HTR-8/SVneo (cell line): Measurements from ENCODE around the gene HMGN4.
A peak's percentile ranks its signal among the peaks of the same experiment; 100 is the strongest.
"Not testable (repeated sequence)": the region's sequence is repeated elsewhere in the genome, so short reads cannot be mapped to it uniquely, and the experiment has no call there.

ENCODE experiments used
- DNase-seq: peaks from one replicate; pipeline ENCODE4 v3.0.0; 2011; ENCODE audit warnings: low spot score, mixed read lengths; ENCODE audit not compliant: insufficient read length
- FAIRE-seq: peaks from 2 replicates; lab custom pipeline; 2011; peaks lifted over from hg19 to GRCh38; lab: Jason Lieb, UNC

The HMGN4 gene

GRCh38 chr6:26521600-26522391, 16.4 kb upstream of the HMGN4 start:
- DNase-seq (no peak), FAIRE-seq (no peak)

DNA sequence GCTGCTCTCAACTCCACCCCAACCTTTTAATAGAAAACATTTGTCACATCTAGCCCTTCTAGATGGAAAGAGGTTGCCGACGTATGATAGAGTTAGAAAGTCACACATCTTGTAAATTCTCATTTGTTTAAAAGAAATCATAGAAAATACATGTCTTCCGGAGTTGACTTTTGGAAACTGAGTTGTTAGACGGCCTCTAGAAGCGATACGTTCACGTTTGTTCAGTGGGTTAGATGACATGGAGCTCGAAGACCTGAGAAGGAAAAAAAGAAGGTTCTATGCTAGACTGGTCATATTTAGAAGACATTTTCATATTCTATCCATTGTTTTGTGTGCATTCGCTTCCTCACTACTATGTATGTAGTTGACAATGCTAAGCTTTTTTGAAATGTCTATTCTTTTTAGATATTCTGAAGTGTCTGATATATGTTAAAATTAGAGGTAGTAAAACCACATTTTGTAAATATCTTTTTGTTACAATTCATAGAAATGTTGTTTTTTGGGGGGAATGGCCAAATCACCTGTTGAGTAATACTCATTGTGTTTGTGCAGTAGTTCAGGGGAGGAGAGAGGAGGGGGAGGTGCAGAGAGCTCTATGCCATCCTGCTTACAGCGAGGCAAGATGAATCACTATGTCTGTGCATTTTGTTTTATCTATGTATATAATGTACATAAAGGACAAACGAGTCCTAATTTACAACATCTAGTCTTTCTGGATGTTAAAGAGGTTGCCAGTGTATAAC, 15.5 kb upstream of the HMGN4 start:
- not testable (repeated sequence) for FAIRE-seq, DNase-seq

GRCh38 chr6:26524314-26524713, 13.9 kb upstream of the HMGN4 start:
- DNase-seq, FAIRE-seq: not testable (repeated sequence)

DNA sequence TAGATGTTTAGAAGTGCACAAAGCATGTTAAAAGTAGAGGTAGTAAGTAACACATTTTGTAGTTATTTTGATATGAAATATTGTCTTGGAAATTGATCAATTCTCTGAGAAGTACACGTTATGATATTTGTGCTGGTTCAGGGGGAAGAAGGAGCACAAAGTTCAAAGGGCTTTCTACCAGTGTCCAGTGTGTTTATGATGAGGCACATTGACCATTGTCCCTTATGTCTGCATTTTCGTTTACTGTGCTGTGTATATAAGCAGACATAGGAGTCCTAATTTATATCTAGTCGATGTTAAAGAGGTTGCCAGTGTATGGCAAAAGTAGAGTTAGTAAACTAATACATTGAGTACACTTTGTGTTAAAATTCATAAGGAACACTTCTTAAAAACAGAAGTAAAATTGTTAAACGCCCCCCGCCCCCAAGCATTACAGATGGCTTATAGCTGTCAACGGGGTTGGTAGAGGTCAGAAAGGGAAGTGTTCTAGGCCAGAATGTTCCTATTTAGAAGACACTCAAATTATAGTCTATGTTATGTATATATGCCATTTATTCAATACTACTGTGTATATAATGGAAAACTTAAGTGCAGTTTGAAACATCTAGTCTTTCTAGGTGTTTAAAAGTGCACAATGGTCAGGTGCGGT, 13.3 kb upstream of the HMGN4 start:
- DNase-seq: no peak
- FAIRE-seq: no peak

- FAIRE-seq (no peak), DNase-seq (no peak)
Measured at GRCh38 chr6:26525838-26526237, 12.3 kb upstream of the HMGN4 start.

DNA sequence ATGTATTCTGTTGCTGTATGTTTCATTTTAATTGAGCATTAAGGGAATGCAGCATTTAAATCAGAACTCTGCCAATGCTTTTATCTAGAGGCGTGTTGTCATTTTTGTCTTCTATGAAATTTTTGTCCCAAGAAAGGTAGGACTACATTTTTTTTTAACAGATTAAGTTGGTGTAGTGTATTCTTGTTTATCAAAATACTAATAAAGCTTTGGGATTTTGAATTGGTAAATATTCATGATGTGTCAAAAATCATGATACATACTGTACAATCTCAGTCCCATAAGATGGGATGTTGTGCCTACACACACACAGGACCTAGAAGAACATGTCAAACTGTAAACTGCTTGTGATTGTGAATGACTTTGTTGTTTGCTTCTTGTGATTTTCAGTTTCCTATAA, 11.2 kb upstream of the HMGN4 start:
- no peak for DNase-seq
- FAIRE-seq: no peak

GRCh38 chr6:26530203-26530602, 8.0 kb upstream of the HMGN4 start:
- FAIRE-seq: no peak
- no peak for DNase-seq

DNA sequence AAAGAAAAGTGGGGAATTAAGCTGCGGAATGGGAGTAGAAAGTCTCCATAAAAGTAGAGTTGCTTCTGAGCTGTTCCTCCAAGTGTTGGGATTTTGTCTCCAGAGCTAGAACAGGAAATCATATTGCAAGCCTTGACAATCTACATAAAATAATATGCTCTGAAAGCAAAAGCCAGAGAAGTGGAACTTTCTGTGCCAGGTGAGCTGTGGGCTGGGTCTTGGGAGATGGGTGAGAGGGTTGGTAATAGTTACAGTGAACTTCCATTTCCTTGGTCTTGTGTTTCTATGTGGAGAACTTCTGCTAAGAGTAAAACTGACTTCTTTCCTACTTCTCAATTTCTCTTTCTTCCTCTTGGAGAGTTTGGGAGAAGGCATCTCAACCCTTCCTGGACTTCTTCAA, 6.3 kb upstream of the HMGN4 start:
- FAIRE-seq (no peak), DNase-seq (no peak)

GRCh38 chr6:26532699-26533531, 5.3 kb upstream of the HMGN4 start:
- FAIRE-seq (no peak), DNase-seq (peak; percentile 73)

DNA sequence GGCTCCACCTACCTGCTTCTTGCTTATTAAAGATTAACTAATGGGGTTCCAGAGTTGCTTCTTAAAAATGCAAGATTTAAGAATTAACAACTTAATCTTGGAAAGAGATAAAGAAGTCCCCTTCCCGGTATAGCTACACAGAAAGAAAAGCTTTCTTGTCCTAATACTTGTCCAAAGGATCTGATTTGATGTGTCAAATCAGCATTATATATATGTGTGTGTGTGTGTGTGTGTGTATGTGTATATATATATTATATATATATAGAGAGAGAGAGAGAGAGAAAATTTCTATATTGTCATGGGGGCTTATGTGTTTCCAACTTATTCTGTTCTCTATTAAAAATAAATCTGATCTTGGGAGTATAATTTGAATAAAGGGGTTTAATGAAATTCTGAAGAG, 4.6 kb upstream of the HMGN4 start:
- FAIRE-seq (no peak), DNase-seq (no peak)

GRCh38 chr6:26534681-26535465, 3.3 kb upstream of the HMGN4 start:
- no peak for DNase-seq
- FAIRE-seq: no peak

DNA sequence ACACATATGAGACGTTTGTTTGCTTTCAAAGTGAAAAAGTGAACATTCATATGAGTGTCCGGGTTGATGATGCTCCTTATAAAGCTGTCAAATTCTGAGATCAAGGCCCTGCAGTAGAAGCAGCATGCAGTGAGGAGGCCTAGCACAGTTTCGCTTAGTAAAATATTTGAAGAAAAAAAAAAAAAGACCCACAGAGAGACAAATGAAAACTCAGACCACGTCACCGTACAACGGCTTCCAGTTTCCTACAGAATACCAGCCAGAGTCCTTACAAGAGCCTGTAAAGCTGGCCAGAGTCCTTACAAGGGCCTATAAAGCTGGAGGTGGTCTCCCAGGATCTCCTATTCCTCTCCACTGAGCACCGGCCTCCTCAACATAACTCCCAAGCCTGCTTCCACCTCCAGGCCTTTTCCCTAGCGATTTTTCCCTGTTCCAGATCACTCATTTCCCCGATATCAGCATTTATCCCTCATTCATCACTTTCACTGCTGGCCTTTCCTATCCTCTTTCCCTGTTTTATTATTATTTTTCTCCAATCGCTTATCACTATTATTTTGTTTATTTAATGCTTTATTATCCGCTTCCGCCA, 1.5 kb upstream of the HMGN4 start:
- DNase-seq (no peak), FAIRE-seq (no peak)

DNA sequence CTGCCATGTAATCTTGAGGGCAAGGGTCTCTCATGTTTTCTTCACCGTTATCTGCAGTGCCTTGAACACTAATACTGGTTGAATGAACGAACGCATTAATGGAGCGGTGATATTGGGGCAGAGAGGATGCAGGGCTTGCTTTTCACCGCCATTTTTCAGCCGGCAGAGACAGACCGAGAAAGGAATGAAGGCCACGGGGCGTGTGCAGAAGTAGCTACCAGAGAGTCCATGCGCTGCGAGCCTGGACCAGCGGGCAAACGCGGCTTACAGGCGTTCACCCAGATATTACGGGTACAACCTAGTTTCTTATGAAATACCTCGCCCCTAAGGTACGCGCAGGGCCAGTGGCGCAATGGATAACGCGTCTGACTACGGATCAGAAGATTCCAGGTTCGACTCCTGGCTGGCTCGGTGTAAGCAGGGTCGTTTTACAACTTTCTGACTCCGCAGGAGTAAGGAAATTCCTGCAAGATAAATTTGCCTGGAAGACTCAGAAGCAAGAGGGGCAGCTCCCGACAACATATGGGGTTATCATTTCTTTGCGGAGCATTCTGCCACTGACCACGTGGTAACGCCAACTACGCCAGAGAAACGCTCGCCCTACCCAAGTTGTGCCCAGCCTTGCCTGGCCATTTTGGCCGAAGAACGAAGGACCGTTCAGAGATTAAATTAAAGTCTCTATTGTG, 863 bp upstream of the HMGN4 start:
- DNase-seq (peak; percentile 68), FAIRE-seq (no peak)

DNA sequence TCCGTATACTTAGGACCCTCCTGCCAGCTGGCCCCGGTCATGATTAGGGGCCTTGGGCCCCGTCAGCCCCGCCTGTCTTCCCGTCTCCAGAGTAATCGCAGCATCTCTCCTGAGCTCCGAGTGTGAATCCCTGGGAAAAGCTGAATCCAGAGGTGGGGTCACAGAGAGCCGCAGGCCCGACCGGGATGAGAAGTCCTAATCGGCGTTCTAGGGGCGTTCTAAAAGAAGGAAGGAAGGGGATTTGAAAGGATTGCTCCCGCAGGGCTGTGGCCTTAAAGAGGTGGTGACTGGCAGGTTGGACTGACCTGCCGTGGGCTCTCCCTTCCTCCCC, 371 bp downstream of the HMGN4 start:
- DNase-seq (no peak), FAIRE-seq (no peak)

GRCh38 chr6:26539071-26539615, 977 bp downstream of the HMGN4 start:
- no peak for FAIRE-seq
- no peak for DNase-seq

DNA sequence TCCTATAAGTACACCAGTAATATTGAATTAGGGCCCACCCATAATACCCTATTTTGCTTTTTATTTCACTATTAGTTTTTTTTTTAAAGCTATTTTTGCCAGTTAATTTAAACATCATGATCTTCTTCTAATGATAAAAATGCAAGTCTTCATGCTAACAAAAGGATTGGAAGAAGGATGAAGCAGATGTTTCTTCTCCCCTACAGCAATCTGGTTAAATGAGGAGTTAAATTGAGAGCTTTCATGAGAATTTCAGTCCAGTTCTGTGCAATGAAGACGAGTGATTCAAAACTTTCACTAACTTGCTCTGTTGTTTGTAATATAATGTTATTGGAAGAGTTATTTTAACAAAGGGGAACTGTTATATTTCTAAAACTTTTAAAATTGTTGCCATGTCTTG, 3.4 kb downstream of the HMGN4 start:
- FAIRE-seq (no peak), DNase-seq (no peak)

DNA sequence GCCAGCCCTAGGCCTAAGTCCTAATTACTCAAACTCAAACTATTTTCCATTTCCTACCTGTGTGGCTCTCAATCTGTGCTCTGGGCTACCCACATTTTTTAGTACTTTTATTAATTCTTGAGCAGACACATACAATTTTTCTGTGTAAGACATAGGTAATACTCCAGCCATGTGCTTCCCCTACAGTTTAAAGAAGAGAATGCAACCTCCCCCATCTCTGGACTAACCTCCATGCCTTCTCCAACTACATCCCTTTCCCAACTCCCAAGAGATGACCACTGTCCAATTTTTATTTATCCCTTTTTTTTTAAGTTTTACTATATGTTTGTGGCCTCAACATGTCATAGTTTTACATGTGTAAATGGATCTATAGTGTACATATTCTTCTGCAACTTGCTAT, 5.8 kb downstream of the HMGN4 start:
- no peak for DNase-seq
- FAIRE-seq: no peak

- FAIRE-seq (no peak), DNase-seq (no peak)
Measured at GRCh38 chr6:26544473-26544872, 6.3 kb downstream of the HMGN4 start.
